Cardiac muscle cell (in vitro differentiated cells and primary cell): ENCODE data around the gene AOPEP. TPM values are rescaled to one million over a fixed set of nuclear protein-coding genes. Genes with fewer than 3 reads are reported as not detected.
"Not testable (repeated sequence)": the region's sequence is repeated elsewhere in the genome, so short reads cannot be mapped to it uniquely, and the experiment has no call there.

Experiments
- DNase-seq, 2 donors: peaks; one replicate each; pipeline versions ENCODE4 v3.0.0 to v3.0.0-alpha.2; 2010 to 2017; ENCODE audit warnings: low read depth in 1 of 2, low spot score in 1 of 2
- H3K27ac ChIP-seq: fragments of 200-600 bp; sonication (generic); 2 replicates; pipeline ENCODE4 v1.5.1; 2016
- H3K27me3 ChIP-seq: fragments of 200-600 bp; sonication (generic); 2 replicates; pipeline ENCODE4 v1.6.0; 2016; ENCODE audit warnings: control low read depth
- H3K36me3 ChIP-seq: fragments of 200-600 bp; sonication (generic); 2 replicates; pipeline ENCODE4 v1.5.1; 2016; ENCODE audit warnings: control low read depth
- H3K4me1 ChIP-seq: fragments of 200-600 bp; sonication (generic); 2 replicates; pipeline ENCODE4 v1.8.1; 2017; ENCODE audit warnings: low read depth, mild to moderate bottlenecking, mixed run types
- H3K4me3 ChIP-seq: fragments of 200-600 bp; sonication (generic); 2 replicates; pipeline ENCODE4 v1.5.1; 2016; ENCODE audit warnings: mild to moderate bottlenecking
- H3K9me3 ChIP-seq: fragments of 200-600 bp; sonication (generic); 2 replicates; pipeline ENCODE4 v1.5.1; 2017; ENCODE audit warnings: low read depth, mild to moderate bottlenecking, control low read depth
- polyA plus RNA-seq: library from polyadenylated mRNA; unstranded; fragments of >200 nt; fragmentation: Nextera tagmentation; extraction: Ambion mirVana; gene quantifications from 2 replicates; pipeline ENCODE4 v1.2.1, GENCODE V29; 2016
- total RNA-seq: library from RNA; depleted of rRNA; stranded (reverse); fragments of >200 nt; gene quantifications from 2 replicates; pipeline ENCODE4 v1.2.3, GENCODE V29; 2016
- TF ChIP-seq, protein P1 (sequence below): IDR thresholded peaks from 2 replicates; pipeline ENCODE4 v1.5.1; 2012; ENCODE audit warnings: low read depth, mild to moderate bottlenecking, low read length

The AOPEP gene
- total and polyA plus RNA-seq, 2 experiments from 2014 or later: 46.8 to 88.7 TPM

DNA sequence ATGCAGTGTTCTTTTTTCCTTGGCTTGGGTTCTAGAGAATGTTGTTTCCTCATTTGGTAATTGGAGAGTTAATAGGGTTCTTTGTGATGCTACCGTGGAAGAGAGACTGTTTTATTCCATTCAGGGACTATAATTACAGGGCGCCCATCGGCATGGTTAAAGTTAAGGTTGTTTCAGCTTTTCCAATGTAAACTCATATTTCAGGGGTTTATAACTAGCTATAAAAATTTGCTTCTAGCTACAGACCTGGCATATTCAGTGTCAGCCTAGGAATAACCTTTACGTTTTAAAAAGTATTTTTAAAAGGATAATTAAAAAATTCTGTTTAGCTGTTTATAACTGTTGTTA, 99.1 kb downstream of the AOPEP start:
- no peak for DNase-seq
- Histone ChIP-seq H3K4me1 (peaks cover 31% of the 10 kb centered on the region), H3K27ac (no peak overlapping the region), H3K9me3 (no peaks in the 10 kb centered on the region), H3K4me3 (no peak overlapping the region), H3K36me3 (no peaks in the 10 kb centered on the region), H3K27me3 (no peaks in the 10 kb centered on the region)
- TF ChIP-seq, protein P1, sequence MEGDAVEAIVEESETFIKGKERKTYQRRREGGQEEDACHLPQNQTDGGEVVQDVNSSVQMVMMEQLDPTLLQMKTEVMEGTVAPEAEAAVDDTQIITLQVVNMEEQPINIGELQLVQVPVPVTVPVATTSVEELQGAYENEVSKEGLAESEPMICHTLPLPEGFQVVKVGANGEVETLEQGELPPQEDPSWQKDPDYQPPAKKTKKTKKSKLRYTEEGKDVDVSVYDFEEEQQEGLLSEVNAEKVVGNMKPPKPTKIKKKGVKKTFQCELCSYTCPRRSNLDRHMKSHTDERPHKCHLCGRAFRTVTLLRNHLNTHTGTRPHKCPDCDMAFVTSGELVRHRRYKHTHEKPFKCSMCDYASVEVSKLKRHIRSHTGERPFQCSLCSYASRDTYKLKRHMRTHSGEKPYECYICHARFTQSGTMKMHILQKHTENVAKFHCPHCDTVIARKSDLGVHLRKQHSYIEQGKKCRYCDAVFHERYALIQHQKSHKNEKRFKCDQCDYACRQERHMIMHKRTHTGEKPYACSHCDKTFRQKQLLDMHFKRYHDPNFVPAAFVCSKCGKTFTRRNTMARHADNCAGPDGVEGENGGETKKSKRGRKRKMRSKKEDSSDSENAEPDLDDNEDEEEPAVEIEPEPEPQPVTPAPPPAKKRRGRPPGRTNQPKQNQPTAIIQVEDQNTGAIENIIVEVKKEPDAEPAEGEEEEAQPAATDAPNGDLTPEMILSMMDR: no peak

DNA sequence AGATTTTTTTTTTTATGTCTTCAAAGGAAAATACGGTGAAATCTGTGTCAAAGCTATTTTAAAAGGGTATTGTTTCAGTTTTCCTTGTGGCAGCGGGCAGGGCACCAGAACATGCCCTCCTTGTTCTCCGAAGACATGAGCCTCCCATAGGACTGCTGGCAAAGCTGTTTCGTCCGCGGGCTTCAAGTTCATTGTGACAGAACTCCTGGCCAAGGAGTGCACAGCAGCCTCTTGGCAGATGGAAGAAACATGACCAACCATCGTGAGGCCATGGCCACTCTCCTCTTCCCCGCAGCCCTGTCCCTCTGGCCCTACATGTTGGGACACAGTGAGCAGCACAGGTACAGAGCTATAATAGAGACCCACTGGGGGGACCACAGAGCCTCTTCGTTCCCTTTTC, 99.5 kb downstream of the AOPEP start:
- Histone ChIP-seq H3K27me3 (no peaks in the 10 kb centered on the region), H3K9me3 (no peaks in the 10 kb centered on the region), H3K27ac (no peak overlapping the region), H3K4me3 (no peak overlapping the region), H3K4me1 (peaks cover 31% of the 10 kb centered on the region), H3K36me3 (no peaks in the 10 kb centered on the region)
- TF ChIP-seq, protein P1: no peak
- no peak for DNase-seq

DNA sequence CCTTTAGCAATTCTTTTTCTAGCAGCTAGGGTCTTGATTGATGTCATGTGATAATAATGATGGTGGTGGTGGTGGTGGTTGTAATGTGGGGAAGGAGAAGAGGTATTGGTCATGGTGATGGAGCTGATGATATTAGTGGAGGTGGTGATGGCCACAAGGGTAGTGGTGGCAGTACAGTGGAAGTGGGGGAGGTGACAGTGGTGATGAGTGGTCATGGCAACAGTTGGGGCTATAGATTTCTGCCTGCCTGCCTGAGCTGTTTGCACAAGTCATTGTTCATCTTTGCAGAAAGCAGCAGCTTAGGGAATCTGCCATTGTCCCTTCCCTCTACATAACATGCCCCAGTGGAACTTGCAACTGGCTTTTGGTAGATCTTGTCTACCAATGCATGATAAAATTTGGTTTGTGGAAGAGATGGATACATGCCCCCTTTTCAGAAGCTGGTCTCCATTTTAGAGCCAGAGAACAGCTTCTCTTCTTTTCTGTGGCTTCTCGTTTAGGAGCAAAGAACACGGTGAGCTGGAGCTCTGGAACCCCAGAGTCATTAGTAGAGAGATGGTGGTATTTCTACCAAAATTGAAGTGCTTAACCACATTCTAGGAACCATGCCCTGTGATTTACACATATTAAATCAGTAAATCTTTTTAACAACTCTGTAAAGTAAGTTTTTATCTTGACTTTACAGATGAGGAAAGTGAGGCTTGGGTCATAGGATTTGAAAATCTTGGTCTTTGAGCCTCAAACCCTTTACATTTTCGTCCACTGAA, 100.3 kb downstream of the AOPEP start:
- Histone ChIP-seq H3K4me3 (no peak overlapping the region), H3K9me3 (no peaks in the 10 kb centered on the region), H3K27ac (no peak overlapping the region), H3K4me1 (peaks cover 26% of the 10 kb centered on the region), H3K36me3 (no peaks in the 10 kb centered on the region), H3K27me3 (no peaks in the 10 kb centered on the region)
- TF ChIP-seq, protein P1: no peak
- no peak for DNase-seq

DNA sequence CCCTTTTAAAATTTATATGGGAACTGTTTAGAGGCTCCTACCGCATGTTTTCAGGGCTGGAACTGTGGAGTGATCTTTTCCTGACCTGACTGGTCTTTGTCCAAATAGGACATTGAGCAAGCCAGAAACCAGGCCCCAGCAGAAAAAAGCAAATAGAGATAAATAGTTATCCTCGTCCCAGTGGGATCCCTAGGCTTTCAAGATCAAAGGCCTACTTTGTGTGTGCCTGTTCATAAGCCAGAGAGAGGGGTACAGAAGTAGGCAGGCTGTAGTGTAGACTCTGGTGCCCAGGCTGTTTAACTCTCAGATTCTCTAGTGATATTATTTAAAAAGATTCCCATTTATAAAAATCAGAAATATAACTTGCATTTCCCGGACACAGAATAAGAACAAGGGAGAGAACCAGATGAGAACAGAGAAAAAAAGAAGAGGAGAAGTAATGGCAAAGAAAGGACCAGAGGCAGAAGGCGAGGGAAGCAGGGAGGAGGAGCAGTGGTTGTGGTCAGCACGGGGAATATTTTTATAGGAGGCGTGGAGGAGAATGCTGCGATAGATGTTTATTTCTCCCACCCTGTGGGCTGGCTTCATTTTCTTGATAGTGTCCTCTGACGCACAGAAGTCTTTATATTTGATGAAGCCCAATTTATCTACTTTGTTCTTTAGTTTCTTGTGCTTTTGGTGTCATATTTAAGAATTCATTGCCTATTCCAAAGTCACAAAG, 101.2 kb downstream of the AOPEP start:
- DNase-seq: peak in 1 of 2 donors; percentile 85
- H3K4me1 ChIP-seq: peaks cover 22% of the 10 kb centered on the region
- H3K9me3 ChIP-seq: no peaks in the 10 kb centered on the region
- H3K27ac ChIP-seq: no peak overlapping the region
- H3K36me3 ChIP-seq: no peaks in the 10 kb centered on the region
- no peak overlapping the region for H3K4me3 ChIP-seq
- H3K27me3 ChIP-seq: no peaks in the 10 kb centered on the region
- TF ChIP-seq, protein P1: no peak

DNA sequence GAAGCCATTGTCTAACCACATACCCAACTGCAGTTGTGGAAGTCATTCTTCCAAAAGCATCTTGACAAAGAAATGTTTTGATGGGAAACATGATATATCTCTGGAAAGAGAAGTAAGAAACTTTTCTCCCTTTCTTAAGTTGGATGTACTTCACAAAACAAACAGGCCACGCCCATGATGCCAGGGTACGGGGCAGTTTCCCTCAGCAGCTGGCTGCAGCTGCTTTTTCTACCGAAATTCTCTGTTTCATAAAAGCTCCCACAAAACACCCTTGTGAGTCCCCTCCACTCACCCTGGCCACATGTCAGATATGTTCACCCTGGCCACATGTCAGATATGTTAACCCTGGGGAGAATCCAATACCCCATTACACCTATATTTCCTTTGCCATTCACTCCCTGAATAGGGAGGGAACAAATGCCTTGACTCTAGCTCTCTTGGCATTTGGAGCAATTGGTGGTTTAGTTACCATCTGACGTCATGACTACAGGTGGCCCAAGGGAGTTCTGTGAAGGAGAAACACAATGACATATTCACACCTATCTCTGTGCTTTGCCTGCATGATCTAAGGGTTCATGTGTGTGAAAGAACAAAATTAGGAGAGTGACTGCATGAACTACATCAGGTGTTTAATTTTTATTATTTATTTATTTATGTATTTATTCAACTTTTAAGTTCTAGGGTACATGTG, 103.0 kb downstream of the AOPEP start:
- no peaks in the 10 kb centered on the region for H3K9me3 ChIP-seq
- no peak overlapping the region for H3K4me3 ChIP-seq
- H3K27me3 ChIP-seq: no peaks in the 10 kb centered on the region
- no peaks in the 10 kb centered on the region for H3K36me3 ChIP-seq
- no peak for DNase-seq
- no peak overlapping the region for H3K27ac ChIP-seq
- peaks cover 20% of the 10 kb centered on the region for H3K4me1 ChIP-seq
- TF ChIP-seq, protein P1: no peak

DNA sequence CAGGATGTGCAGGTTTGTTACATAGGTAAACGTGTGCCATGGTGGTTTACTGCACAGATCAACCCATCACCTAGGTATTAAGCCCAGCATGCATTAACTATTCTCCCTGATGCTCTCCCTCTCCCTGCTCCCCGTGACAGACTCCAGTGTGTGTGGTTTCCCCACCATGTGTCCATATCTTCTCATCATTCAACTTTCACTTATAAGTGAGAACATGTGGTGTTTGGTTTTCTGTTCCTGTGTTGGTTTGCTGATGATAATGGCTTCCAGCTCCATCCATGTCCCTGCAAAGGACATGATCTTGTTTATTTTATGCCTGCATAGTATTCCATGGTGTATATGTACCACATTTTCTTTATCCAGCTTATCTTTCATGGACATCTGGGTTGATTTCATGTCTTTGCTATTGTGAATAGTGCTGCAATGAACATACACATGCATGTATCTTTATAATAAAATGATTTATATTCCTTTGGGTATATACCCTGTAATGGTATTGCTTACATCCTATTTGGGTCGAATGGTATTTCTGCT, 103.6 kb downstream of the AOPEP start:
- H3K4me3 ChIP-seq, DNase-seq, H3K36me3 ChIP-seq, H3K27me3 ChIP-seq, H3K27ac ChIP-seq, H3K9me3 ChIP-seq: not testable (repeated sequence)
- H3K4me1 ChIP-seq: peaks cover 13% of the 10 kb centered on the region
